GM10847 (cell line): ENCODE data around the gene CAMK1D.
A peak's percentile ranks its signal among the peaks of the same experiment; 100 is the strongest.

ENCODE experiments used
- POLR2A ChIP-seq: IDR thresholded peaks from 2 replicates; pipeline ENCODE4 v1.6.1; 2011; ENCODE audit not compliant: insufficient read length; ENCODE audit errors: extremely low read depth

Gene CAMK1D

DNA sequence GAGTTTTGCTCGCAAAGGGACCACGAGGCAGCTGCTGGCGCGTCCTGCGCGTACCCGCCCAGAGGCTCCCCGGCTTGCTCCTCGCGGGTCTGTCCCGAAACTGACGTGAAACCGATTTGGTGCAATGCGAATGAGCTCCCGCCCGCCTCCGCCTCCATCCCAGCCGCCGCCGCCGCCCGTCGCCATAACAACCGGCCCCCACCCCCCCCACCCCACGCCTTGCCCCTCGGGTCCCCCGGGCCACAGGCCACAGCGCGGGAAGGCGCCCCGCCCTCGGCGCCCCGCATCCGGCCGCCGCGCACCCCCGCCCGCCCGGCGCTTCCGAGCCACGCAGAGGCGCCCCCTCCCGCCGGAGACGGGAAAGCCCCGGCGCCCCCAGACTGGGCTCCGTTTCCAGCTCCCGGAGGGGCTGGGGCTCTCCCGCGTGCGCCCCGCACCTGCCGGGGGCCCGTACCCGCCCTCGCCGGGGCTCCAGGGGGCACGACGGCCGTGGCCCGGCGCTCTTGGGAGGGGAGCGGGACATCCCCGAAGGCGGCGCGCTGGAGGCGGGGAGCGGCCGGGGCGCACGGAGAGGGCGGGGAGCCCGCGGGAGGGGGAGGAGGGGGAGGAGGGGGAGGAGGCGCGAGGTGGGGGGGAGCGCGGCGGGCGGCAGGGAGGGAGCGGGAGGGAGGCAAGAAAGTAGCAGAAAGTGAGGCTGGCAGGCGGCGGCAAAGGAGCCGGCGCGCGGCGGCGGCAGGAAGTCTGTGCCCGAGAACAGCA, at the start of gene CAMK1D:
CAMK1D (plus strand) TSS at position 678 of the 759 bp plus-strand sequence.
- TF ChIP-seq POLR2A = peak; percentile 36

DNA sequence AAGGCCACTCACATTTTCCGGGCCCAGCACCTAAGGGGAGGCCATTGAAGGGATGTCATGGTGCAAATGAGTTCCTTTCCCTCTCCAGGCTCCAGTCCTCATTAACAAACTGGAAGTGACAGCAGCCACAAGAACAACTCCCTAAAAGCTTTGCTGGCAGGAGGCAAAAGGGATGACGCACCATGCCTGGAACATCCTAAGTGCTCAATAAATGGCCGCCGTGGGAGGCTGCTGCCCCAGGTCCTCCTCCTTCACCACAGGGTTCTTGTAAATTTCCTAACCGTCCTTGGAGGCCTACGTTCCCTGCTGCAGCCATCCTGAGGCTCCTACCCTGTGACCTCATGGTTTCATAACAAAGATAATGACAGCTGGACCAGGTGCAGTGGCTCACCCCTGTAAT, 41.3 kb upstream of the CAMK1D start:
- no peak for TF ChIP-seq POLR2A

DNA sequence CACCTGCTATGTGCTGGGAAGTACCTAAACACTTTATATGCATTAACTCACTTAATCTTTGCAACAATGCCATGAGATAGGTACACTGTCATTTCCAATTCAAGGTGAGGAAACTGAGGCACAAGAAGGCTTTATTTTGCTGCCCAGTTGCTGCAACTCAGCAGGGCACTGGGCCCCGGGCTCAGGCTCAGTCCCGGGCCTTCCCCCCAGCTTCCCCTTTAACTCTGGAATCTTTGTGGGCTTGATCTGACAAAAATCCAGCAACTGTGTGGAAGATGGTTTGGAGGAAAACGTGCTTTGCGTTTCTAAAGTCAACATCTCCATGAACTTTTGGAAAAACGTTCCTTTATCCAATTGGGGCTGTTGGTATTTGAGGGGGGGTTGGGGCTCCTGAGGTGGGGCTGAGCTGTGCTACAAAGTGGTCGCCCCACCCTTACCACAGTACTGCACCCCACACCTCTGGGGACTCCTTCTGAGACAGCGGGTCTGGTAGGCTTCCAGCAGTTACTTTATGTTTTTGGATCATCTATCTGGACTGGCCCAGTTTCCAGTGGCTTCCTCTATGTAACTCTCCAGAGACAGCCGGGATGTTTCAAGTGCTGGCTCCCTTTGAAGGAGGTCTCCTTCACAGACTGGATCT, 40.5 kb upstream of the CAMK1D start:
- TF ChIP-seq POLR2A = no peak

- no peak for TF ChIP-seq POLR2A
These were observed 34.5 kb upstream of the CAMK1D start for GRCh38 chr10:12314836-12315235.

DNA sequence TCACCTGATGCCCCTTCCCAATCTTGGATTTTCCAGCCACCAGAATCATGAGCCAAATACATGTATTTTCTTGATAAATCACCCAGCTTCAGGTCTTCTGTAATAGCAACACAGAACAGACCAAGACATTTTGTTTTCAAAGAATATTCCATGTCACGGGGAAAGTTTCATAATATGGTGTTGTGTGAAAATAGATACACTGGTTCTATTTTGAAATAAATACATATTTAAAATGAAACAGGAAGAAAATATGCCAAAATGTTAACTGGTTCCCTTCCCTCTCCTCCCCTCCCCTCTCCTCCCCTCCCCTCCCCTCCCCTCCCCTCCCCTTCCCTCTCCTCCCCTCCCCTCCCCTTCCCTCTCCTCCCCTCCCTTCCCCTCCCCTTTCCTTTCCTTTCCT, 30.3 kb upstream of the CAMK1D start:
- no peak for TF ChIP-seq POLR2A

GRCh38 chr10:12320892-12321291, 28.5 kb upstream of the CAMK1D start:
- TF ChIP-seq POLR2A = no peak

DNA sequence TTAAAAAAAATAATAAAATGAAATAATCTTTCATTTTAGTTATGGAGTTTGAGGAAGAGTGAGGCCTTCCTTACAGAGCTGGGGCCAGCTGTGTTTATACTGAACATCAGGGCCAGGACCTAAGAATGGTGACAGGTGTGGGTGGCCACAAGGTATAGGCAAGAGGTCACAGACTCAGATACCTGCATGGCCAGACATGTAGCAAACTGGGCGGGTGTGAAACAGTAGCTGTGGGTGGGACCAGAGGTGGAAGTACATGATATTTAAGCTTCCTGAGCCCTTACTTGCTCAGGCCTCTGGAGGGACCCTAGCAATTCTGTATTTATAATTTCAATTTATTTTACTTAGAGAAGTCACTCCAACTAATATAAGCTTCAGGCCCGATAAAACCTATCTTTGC, 27.7 kb upstream of the CAMK1D start:
- TF ChIP-seq POLR2A = no peak

GRCh38 chr10:12322583-12323131, 26.7 kb upstream of the CAMK1D start:
- TF ChIP-seq POLR2A = no peak

GRCh38 chr10:12324530-12324929, 24.8 kb upstream of the CAMK1D start:
- no peak for TF ChIP-seq POLR2A

DNA sequence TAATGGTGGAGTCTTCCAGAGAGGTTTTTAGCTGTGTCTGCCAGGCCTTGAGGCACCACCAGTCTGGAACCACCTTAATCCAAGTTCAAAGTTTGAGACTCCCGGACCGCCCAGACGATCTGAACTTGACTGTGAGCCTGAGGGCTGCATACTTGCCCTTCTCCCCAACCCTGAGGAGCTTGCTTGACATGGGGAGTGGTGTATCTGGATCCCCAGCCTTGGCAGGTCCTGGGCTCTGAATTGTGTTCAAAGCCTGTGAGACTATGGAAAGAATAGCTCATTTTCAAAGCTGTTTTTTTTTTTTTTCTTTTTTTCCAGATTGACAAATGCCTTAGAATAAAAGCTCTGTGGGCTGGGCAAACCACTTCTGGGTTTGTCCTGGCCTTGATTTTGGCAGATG, 22.3 kb upstream of the CAMK1D start:
- no peak for TF ChIP-seq POLR2A

- no peak for TF ChIP-seq POLR2A
These were observed 21.9 kb upstream of the CAMK1D start for GRCh38 chr10:12327476-12327875.

DNA sequence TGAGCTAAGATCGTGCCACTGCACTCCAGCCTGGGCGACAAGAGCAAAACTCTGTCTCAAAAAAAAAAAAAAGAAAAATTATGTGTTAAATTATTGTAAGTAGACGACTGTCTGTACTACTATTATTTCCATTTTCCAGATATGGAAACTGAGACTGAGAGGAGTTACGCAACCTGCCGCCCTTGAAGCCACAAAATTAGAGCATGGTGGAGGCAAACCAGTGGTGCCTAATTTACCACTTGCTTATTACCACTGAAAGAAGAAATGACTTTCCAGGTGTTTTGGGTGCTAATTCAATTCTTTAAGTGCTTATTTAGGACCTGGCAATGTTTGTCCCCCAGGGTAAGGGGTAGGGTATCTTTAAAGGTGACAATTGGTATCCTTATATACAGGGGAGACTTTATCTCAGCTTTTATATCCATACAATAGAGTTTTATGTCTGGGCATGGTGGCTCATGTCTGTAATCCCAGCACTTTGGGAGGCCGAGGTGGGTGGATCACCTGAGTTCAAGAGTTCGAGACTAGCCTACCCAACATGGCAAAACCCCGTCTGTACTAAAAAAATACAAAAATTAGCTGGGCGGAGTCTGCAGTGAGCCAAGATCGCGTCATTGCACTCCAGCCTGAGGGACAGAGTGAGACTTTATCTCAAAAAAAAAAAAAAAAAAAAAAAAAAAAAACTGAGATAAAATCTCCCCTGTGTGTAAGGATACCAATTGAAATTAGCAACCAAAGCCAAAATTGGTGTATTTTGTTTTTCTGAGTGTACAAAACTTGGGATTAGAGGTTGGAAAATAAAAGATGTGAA, 16.6 kb upstream of the CAMK1D start:
- TF ChIP-seq POLR2A = no peak

- no peak for TF ChIP-seq POLR2A
These were observed 15.8 kb upstream of the CAMK1D start for GRCh38 chr10:12333380-12334185.

DNA sequence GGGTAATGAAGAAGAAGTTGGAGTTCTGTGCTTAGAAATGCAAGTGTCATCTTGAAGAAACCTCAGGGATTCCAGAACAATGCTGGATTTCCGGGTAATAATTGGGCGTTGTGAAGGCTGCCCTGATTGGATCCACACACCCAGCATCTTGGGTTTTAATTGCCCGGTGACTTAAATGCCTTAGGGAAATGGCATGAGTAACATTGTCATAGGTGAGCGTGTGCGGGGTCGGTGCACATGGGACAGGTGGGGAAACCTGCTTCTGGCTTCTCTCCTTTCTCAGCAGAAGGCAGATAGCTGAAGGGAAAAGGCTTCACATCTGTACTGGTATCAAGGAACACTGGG, 15.2 kb upstream of the CAMK1D start:
- TF ChIP-seq POLR2A = no peak
